Fibroblast of lung (primary cell): ENCODE measurements around the gene ABCA4. TPM values are rescaled to one million over a fixed set of nuclear protein-coding genes. Genes with fewer than 3 reads are reported as not detected.

Experiments
- DNase-seq, 2 donors: peaks; one replicate each; pipeline versions ENCODE4 v3.0.0 to v3.0.0-alpha.2; 2010; ENCODE audit warnings: low read depth in 2 of 2
- H2AFZ ChIP-seq: 2 replicates; pipeline ENCODE4 v1.5.1; 2012; ENCODE audit warnings: low read length, control low read depth, inconsistent platforms
- H3K27ac ChIP-seq: 2 replicates; pipeline ENCODE4 v1.5.1; 2011; ENCODE audit warnings: low read length, control low read depth; ENCODE audit not compliant: insufficient read depth
- H3K27me3 ChIP-seq: 2 replicates; pipeline ENCODE4 v1.5.1; 2011; ENCODE audit warnings: mild to moderate bottlenecking, low read length; ENCODE audit not compliant: control insufficient read depth, insufficient read depth
- H3K36me3 ChIP-seq: 2 replicates; pipeline ENCODE4 v1.5.1; 2011; ENCODE audit warnings: low read length; ENCODE audit not compliant: control insufficient read depth, insufficient read depth
- H3K4me1 ChIP-seq: 2 replicates; pipeline ENCODE4 v1.5.1; 2011; ENCODE audit warnings: low read length; ENCODE audit not compliant: control insufficient read depth, insufficient read depth; ENCODE audit errors: extremely low read depth
- H3K4me2 ChIP-seq: 2 replicates; pipeline ENCODE4 v1.5.1; 2011; ENCODE audit warnings: low read length, control low read depth; ENCODE audit not compliant: insufficient read depth; ENCODE audit errors: extremely low read depth
- H3K4me3 ChIP-seq, 4 experiments: fragments of 200-600 bp in 1 of 4; sonication (generic) in 1 of 4; replicated peaks in 1 of 4; 2 replicates each; pipeline ENCODE4 v1.5.1; 2011 to 2016; ENCODE audit warnings: low read length in 4 of 4, low read depth in 3 of 4, mild to moderate bottlenecking in 3 of 4, control low read depth in 2 of 4, inconsistent platforms in 1 of 4, mixed read lengths in 1 of 4; ENCODE audit not compliant: insufficient read depth in 1 of 4; ENCODE audit errors: control extremely low read depth in 1 of 4
- H3K79me2 ChIP-seq: 2 replicates; pipeline ENCODE4 v1.5.1; 2012; ENCODE audit warnings: mild to moderate bottlenecking, low read length, inconsistent platforms; ENCODE audit not compliant: control insufficient read depth, insufficient read depth
- H3K9ac ChIP-seq: 2 replicates; pipeline ENCODE4 v1.5.1; 2011; ENCODE audit warnings: mild to moderate bottlenecking, low read length, control low read depth; ENCODE audit not compliant: insufficient read depth
- H3K9me3 ChIP-seq: 2 replicates; pipeline ENCODE4 v1.5.1; 2012; ENCODE audit warnings: low read depth, low read length; ENCODE audit not compliant: control insufficient read depth, insufficient read depth
- H4K20me1 ChIP-seq: 2 replicates; pipeline ENCODE4 v1.5.1; 2011; ENCODE audit warnings: low read length; ENCODE audit not compliant: control insufficient read depth, insufficient read depth; ENCODE audit errors: extremely low read depth
- EZH2 ChIP-seq: IDR thresholded peaks from 2 replicates; pipeline ENCODE4 v1.5.1; 2012; ENCODE audit warnings: low read length, control low read depth, mild to moderate bottlenecking; ENCODE audit errors: missing control alignments
- polyA plus RNA-seq, 2 donors: library from polyadenylated mRNA; depleted of rRNA in 1 of 2; stranded (reverse) in 1 of 2; unstranded in 1 of 2; fragments of >200 nt; gene quantifications; 2 replicates each; pipeline ENCODE4 v1.2.1, GENCODE V29; 2011 to 2012; ENCODE audit warnings: missing spikeins in 1 of 2
- total RNA-seq: library from RNA; depleted of rRNA; stranded (reverse); fragments of >200 nt; gene quantifications from 2 replicates; pipeline ENCODE4 v1.2.1, GENCODE V29; 2014
- TF ChIP-seq, protein P1 (sequence below), 2 donors: IDR thresholded peaks in 1 of 2; conservative IDR thresholded peaks in 1 of 2; 1 replicate in 1 of 2; 2 replicates in 1 of 2; pipeline ENCODE4 v1.5.1; 2011 to 2012; ENCODE audit warnings: low read length in 2 of 2, control low read depth in 1 of 2, inconsistent platforms in 1 of 2, low read depth in 1 of 2, mild to moderate bottlenecking in 1 of 2

Gene ABCA4
- total and polyA plus RNA-seq, 2 donors (not counting 1 experiment from before 2014, with no cell fraction given), result 0.07 to 0.33 TPM

DNA sequence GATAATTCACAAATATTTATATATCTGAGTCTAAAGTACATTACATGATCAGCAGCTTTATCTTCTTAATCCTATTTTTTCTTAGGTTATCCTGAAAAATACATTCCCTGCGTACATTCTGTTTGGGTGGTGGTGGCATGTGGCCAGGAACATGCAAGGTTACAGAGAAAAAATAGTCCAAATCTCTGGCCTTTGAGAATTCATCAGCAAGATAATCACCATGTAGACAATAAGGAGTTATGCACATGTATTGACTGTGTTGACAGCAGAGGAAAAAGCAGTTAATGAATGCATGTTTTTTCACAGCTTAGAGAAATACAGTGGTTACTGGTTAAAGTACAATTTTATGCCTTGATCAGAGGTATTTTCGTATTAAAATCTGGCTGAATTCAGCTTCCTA, 49.0 kb downstream of the ABCA4 start:
- TF ChIP-seq, protein P1, sequence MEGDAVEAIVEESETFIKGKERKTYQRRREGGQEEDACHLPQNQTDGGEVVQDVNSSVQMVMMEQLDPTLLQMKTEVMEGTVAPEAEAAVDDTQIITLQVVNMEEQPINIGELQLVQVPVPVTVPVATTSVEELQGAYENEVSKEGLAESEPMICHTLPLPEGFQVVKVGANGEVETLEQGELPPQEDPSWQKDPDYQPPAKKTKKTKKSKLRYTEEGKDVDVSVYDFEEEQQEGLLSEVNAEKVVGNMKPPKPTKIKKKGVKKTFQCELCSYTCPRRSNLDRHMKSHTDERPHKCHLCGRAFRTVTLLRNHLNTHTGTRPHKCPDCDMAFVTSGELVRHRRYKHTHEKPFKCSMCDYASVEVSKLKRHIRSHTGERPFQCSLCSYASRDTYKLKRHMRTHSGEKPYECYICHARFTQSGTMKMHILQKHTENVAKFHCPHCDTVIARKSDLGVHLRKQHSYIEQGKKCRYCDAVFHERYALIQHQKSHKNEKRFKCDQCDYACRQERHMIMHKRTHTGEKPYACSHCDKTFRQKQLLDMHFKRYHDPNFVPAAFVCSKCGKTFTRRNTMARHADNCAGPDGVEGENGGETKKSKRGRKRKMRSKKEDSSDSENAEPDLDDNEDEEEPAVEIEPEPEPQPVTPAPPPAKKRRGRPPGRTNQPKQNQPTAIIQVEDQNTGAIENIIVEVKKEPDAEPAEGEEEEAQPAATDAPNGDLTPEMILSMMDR (conservative IDR thresholded peaks at IDR 0.05 in 1 of 2, IDR thresholded peaks at IDR 0.05 in 1 of 2; ENCODE audit: low read depth in 1 of 2, low read length in 2 of 2), result no peak
- no peak for TF ChIP-seq EZH2
- Histone ChIP-seq H3K4me1 (peaks cover 7% of the 10 kb centered on the region), H3K4me3 (no peak overlapping the region), H3K9me3 (no peaks in the 10 kb centered on the region), H4K20me1 (no peaks in the 10 kb centered on the region), H3K36me3 (no peaks in the 10 kb centered on the region), H3K27me3 (peaks cover 2% of the 10 kb centered on the region), H3K79me2 (no peaks in the 10 kb centered on the region), H3K4me2 (no peak overlapping the region), H2AFZ (no peak overlapping the region), H3K9ac (no peak overlapping the region), H3K27ac (no peak overlapping the region)
- DNase-seq, result no peak

GRCh38 chr1:94071391-94071790, 49.6 kb downstream of the ABCA4 start:
- Histone ChIP-seq H3K9me3 (no peaks in the 10 kb centered on the region), H3K4me3 (no peak overlapping the region), H3K27me3 (no peaks in the 10 kb centered on the region), H4K20me1 (no peaks in the 10 kb centered on the region), H3K79me2 (no peaks in the 10 kb centered on the region), H2AFZ (no peak overlapping the region), H3K4me1 (peaks cover 7% of the 10 kb centered on the region), H3K27ac (no peak overlapping the region), H3K9ac (no peak overlapping the region), H3K36me3 (no peaks in the 10 kb centered on the region), H3K4me2 (no peak overlapping the region)
- no peak for TF ChIP-seq EZH2
- TF ChIP-seq, protein P1 (conservative IDR thresholded peaks at IDR 0.05 in 1 of 2, IDR thresholded peaks at IDR 0.05 in 1 of 2; ENCODE audit: low read depth in 1 of 2, low read length in 2 of 2), result no peak
- no peak for DNase-seq

DNA sequence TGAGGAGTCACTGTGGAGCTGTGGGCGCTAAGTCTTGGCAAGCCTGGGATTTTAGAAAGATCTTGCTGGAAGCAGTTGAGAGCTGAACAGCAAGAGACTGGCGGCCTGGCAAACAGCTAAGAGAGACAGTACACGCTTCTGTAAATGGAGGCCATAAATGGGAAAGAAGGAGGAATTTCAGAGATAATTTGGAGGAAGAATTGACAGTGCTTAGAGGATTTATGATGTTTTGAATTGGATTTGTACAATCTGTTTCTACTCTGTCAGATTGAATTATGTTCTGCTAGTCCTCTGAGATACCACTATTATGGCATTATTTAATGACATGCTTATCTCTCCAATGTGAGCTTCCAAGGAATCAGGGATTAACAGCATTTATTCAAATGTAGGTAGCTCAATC, 50.1 kb downstream of the ABCA4 start:
- Histone ChIP-seq H3K27me3 (no peaks in the 10 kb centered on the region), H3K9ac (no peak overlapping the region), H3K4me2 (no peak overlapping the region), H3K36me3 (no peaks in the 10 kb centered on the region), H3K79me2 (no peaks in the 10 kb centered on the region), H3K27ac (no peak overlapping the region), H3K9me3 (no peaks in the 10 kb centered on the region), H3K4me1 (peaks cover 7% of the 10 kb centered on the region), H3K4me3 (no peak overlapping the region), H2AFZ (no peak overlapping the region), H4K20me1 (no peaks in the 10 kb centered on the region)
- DNase-seq, result no peak
- TF ChIP-seq, protein P1 (conservative IDR thresholded peaks at IDR 0.05 in 1 of 2, IDR thresholded peaks at IDR 0.05 in 1 of 2; ENCODE audit: low read depth in 1 of 2, low read length in 2 of 2), result no peak
- no peak for TF ChIP-seq EZH2
